ENCODE measurements around the gene HOXD10.

HOXD10 gene

DNA sequence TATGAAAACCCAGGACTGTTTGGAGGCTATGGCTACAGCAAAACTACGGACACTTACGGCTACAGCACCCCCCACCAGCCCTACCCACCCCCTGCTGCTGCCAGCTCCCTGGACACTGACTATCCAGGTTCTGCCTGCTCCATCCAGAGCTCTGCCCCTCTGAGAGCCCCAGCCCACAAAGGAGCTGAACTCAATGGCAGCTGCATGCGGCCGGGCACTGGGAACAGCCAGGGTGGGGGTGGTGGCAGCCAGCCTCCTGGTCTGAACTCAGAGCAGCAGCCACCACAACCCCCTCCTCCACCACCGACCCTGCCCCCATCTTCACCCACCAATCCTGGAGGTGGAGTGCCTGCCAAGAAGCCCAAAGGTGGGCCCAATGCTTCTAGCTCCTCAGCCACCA, 52.6 kb downstream of the HOXD10 start:
- no peak for DNase-seq (ENCODE audit: low read depth, low spot score)
- no peak overlapping the region for H3K4me3 ChIP-seq (ENCODE audit: low read length)

Measured in Jurkat, Clone E6-1 (cell line).